ENCODE data around the gene PGK1.
A peak's percentile ranks its signal among the peaks of the same experiment; 100 is the strongest.

The PGK1 gene

GRCh38 chrX:78104447-78105176 is 564 bp downstream of the PGK1 start:
- no peak for TF ChIP-seq CTCF (IDR thresholded peaks at IDR 0.05; ENCODE audit: extremely low read depth, missing control alignments)
- DNase-seq (ENCODE audit: low spot score), result peak; percentile 18

- no peak for TF ChIP-seq CTCF (IDR thresholded peaks at IDR 0.05; ENCODE audit: extremely low read depth, missing control alignments)
These were observed 2.0 kb downstream of the PGK1 start for GRCh38 chrX:78105944-78106650.

GRCh38 chrX:78106651-78106986 is 2.6 kb downstream of the PGK1 start:
- DNase-seq (ENCODE audit: low spot score), result no peak
- no peak for TF ChIP-seq CTCF (IDR thresholded peaks at IDR 0.05; ENCODE audit: extremely low read depth, missing control alignments)

More at GRCh38 chrX:78105944-78106650, 2.0 kb downstream of the PGK1 start:
- DNase-seq (ENCODE audit: low spot score), result no peak

GRCh38 chrX:78109458-78109857 is 5.4 kb downstream of the PGK1 start:
- TF ChIP-seq CTCF (IDR thresholded peaks at IDR 0.05; ENCODE audit: extremely low read depth, missing control alignments), result no peak
- no peak for DNase-seq (ENCODE audit: low spot score)

- no peak for TF ChIP-seq CTCF (IDR thresholded peaks at IDR 0.05; ENCODE audit: extremely low read depth, missing control alignments)
- no peak for DNase-seq (ENCODE audit: low spot score)
These were observed 7.3 kb downstream of the PGK1 start for GRCh38 chrX:78111140-78111931.

GRCh38 chrX:78116365-78116764 is 12.3 kb downstream of the PGK1 start:
- DNase-seq (ENCODE audit: low spot score), result no peak
- TF ChIP-seq CTCF (IDR thresholded peaks at IDR 0.05; ENCODE audit: extremely low read depth, missing control alignments), result no peak

- TF ChIP-seq CTCF (IDR thresholded peaks at IDR 0.05; ENCODE audit: extremely low read depth, missing control alignments), result no peak
- DNase-seq (ENCODE audit: low spot score), result no peak
These were observed 12.7 kb downstream of the PGK1 start for GRCh38 chrX:78116766-78117165.

Measured in GM20000 (cell line).